ENCODE results near the gene POU2AF3.

The POU2AF3 gene

DNA sequence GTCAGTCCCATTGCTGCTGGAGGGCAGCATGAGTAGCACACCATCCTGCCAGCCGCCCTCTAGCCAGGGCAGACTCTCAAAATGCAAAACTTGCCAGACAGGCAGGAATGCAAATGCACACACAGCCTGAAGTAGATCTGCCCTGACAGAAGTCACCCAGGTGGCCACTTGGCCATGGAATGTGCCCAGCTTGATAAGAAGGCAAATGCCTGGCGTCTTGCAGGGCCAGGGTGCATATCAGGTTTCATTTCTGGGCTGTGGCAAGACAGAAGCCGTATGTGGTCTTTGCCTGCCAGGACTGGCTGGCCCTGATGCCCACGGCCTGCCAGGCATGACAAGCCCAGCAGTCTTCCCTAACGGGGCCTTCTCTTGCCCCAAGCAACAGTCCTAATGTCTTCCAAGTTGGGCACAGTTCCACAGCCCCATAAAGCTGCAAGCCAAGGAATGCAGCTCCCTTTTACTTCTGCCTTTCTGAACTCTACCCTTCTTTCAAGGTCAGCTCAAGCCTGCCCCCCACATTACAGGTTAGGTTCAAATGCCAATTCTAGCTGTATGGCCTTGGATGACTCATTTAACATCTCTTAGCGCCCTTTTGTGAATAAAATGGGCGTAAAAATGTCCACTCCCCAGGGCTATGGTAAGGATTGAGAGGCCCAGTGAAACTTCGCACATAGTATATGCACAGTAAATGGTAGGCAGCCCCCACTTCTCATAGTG, 29.7 kb downstream of the POU2AF3 start:
- Histone ChIP-seq H3K27ac (no peak overlapping the region), H3K9me3 (ENCODE audit: low read depth, low read length) (no peaks in the 10 kb centered on the region), H3K4me3 (no peak overlapping the region), H3K36me3 (ENCODE audit: insufficient read depth, low read length) (no peaks in the 10 kb centered on the region), H3K9ac (ENCODE audit: insufficient read length) (no peak overlapping the region)
- DNase-seq (ENCODE audit: low read depth, low spot score): no peak
- no peak for TF ChIP-seq EZH2 (IDR thresholded peaks at IDR 0.05)
- no peak for TF ChIP-seq FOXP2 (optimal IDR thresholded peaks at IDR 0.05; ENCODE audit: control extremely low read depth, extremely low read length, insufficient read depth)

DNA sequence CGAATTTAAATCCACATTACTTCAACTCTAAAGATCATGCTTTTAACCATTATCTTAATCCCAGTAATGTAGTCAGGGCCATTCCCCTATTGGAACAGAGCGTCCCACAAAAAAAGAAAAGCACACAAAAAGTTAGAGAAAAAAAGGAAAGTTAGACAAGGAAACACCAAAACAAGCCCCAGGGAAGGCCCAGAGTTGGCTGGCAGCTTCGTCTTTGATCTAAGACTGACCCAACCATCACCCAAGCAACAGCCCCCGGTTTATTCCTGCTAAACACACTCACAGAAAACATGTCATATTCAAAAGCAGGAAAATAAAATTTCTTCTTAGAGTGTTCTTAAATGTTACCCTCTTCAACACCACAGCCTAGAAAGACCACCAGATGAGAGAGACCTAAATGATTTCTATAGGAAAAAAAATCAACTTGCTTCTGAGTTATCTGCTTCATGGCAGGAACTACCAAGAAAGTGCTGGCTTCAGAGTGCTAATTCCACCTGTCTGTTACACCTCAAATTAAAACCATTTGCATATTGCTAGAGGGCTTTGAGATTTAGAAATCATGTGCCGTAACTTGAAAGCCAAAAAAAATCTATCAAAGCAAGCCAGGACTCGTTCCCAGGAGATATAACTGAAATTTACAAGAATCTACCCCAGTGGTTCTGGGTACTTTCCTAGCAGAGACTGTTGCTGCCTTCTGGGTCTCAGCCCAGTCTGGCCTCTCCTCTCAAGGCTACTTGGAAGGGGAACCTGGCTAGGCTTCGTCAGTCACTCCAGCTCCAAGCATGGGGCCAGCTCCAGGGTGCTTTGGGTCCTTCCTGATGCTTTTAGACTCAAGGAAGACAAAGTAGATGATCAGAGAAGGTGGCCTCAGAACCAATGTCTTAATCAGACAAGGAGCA, 31.2 kb downstream of the POU2AF3 start:
- DNase-seq (ENCODE audit: low read depth, low spot score): no peak
- no peak overlapping the region for H3K4me3 ChIP-seq
- H3K9me3 ChIP-seq (ENCODE audit: low read depth, low read length): no peaks in the 10 kb centered on the region
- TF ChIP-seq POLR2AphosphoS5 (IDR thresholded peaks at IDR 0.05; ENCODE audit: borderline replicate concordance, low read depth, low read length): no peak
- TF ChIP-seq FOXP2 (optimal IDR thresholded peaks at IDR 0.05; ENCODE audit: control extremely low read depth, extremely low read length, insufficient read depth): no peak
- no peak for TF ChIP-seq EZH2 (IDR thresholded peaks at IDR 0.05)
- no peaks in the 10 kb centered on the region for H3K36me3 ChIP-seq (ENCODE audit: insufficient read depth, low read length)
- H3K9ac ChIP-seq (ENCODE audit: insufficient read length): no peak overlapping the region
- H3K27ac ChIP-seq: no peak overlapping the region

DNA sequence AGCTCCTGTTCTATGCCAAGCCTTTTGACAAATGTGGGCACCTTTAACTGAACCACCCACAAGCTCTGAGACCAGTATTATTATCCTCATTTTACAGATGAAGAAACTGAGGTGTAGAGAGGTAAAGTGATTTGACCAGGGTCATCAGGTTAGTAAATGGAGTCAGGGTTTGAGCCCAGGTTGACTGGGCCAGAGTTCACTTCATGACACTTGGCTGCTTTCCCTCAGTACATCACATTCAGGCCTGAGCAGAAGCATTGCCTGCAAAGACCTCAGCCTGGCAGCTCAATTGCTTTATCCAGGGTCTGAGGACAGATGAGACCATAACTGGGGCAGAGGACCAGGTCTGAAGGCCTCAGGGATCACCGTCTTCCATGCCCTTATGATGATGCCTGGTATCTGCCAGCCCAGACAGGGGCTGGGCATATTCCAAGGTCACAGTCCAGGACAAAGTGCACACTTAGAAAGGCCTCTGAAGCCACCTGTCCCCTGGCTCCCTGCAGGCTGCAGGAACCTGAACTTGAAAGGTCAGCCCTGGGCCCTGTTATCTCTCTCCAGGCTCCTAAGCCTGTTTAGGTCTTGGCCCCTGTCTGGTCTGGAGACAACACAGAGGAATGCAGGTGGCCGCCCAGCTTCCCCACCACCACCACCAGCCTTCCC, 32.0 kb downstream of the POU2AF3 start:
- no peaks in the 10 kb centered on the region for H3K9me3 ChIP-seq (ENCODE audit: low read depth, low read length)
- no peak for DNase-seq (ENCODE audit: low read depth, low spot score)

DNA sequence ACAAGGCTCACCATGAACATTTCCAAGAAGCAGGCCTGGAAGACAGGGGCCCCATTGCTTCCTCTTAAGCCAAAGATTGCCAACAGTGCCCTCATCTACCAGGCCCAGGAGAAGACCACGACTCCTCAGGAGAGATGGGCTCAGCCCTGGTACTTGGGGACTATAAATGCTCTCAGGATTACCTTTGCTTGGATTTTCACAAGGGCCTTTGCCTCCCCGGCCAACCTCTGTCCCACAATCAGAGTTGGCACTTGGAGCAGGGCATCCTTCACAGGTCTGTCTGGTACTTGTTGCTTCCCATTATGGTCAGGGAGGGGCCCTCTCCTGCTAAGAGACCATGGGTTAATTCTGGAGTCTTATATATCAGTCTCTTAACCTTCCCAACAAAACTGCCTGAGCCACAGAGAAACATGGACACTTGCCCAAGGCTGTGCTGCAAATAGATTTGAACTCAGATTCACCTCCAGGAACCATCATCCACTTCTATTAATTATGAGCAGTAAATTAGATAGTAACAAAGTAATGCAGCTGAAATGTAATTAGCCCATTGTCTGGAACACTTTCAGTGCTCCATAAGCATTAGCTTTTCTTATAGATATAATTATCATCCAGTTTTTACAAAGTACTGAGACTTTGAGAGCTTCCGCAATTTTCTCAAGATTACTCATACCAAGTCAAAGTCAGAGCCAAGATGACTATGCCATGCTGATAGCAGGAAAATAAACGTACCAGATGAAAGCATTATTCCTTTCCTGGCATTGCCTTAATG, 33.5 kb downstream of the POU2AF3 start:
- TF ChIP-seq FOXP2 (optimal IDR thresholded peaks at IDR 0.05; ENCODE audit: control extremely low read depth, extremely low read length, insufficient read depth) (no peak), POLR2AphosphoS5 (IDR thresholded peaks at IDR 0.05; ENCODE audit: borderline replicate concordance, low read depth, low read length) (no peak), EZH2 (IDR thresholded peaks at IDR 0.05) (no peak)
- H3K9me3 ChIP-seq (ENCODE audit: low read depth, low read length): no peaks in the 10 kb centered on the region
- no peak overlapping the region for H3K27ac ChIP-seq
- no peak overlapping the region for H3K4me3 ChIP-seq
- H3K36me3 ChIP-seq (ENCODE audit: insufficient read depth, low read length): no peaks in the 10 kb centered on the region
- H3K9ac ChIP-seq (ENCODE audit: insufficient read length): no peak overlapping the region
- DNase-seq (ENCODE audit: low read depth, low spot score): no peak

More for the DNA sequence above, 32.0 kb downstream of the POU2AF3 start:
- H3K4me3 ChIP-seq: no peak overlapping the region
- no peak overlapping the region for H3K9ac ChIP-seq (ENCODE audit: insufficient read length)
- H3K36me3 ChIP-seq (ENCODE audit: insufficient read depth, low read length): no peaks in the 10 kb centered on the region
- no peak overlapping the region for H3K27ac ChIP-seq
- TF ChIP-seq EZH2 (IDR thresholded peaks at IDR 0.05) (no peak), FOXP2 (optimal IDR thresholded peaks at IDR 0.05; ENCODE audit: control extremely low read depth, extremely low read length, insufficient read depth) (no peak), POLR2AphosphoS5 (IDR thresholded peaks at IDR 0.05; ENCODE audit: borderline replicate concordance, low read depth, low read length) (no peak)

DNA sequence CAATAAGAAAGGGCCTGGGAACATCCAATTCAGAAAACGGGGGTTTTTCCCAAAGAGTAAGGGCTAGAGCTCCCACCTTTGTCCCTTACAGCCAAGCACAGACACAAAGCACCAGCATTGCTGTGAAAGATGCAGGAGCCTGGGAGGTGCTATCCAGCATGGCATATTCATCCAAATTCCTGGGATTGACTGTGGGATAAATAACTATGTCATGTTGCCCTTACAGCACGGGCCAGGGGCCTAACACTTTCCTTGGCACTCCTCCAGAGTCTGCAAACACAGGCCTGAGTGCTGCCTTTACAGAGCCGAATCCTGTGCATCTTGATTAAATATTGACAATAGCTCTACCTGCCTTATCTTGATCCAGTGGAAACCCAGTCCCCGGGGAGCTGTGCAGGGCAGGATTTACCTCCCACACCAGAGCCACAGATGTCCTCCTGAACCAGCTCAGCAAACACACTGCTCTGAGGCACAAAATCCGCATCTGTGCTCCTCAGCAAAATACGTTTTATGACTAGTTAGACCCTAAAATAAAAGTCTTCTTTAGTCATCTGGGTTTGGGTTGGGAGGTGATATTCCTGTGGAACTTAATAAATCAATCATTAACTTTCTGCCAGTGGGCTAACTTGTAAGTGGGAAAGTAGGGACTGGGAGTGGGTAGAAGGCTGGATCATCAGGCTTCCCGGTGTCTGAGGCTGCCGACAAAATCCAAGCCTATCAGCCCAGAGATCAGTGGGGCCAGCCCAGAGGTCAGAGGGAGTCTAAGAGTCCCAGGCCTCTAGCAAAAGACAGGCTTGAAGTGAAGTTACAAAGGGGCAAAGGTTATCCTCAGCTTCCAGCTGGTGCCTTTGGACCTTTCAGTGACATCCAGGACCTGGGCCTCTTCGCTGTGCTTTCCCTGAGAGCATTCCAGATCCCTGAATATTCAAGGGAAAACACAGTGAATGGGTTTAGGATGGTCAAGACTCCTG, 36.5 kb downstream of the POU2AF3 start:
- TF ChIP-seq POLR2AphosphoS5 (IDR thresholded peaks at IDR 0.05; ENCODE audit: borderline replicate concordance, low read depth, low read length) (no peak), FOXP2 (optimal IDR thresholded peaks at IDR 0.05; ENCODE audit: control extremely low read depth, extremely low read length, insufficient read depth) (no peak), EZH2 (IDR thresholded peaks at IDR 0.05) (no peak)
- Histone ChIP-seq H3K9ac (ENCODE audit: insufficient read length) (no peak overlapping the region), H3K27ac (no peak overlapping the region; the same call in 1 of the 2 replicates), H3K4me3 (no peak overlapping the region), H3K9me3 (ENCODE audit: low read depth, low read length) (no peaks in the 10 kb centered on the region), H3K36me3 (ENCODE audit: insufficient read depth, low read length) (no peaks in the 10 kb centered on the region)
- DNase-seq (ENCODE audit: low read depth, low spot score): no peak

DNA sequence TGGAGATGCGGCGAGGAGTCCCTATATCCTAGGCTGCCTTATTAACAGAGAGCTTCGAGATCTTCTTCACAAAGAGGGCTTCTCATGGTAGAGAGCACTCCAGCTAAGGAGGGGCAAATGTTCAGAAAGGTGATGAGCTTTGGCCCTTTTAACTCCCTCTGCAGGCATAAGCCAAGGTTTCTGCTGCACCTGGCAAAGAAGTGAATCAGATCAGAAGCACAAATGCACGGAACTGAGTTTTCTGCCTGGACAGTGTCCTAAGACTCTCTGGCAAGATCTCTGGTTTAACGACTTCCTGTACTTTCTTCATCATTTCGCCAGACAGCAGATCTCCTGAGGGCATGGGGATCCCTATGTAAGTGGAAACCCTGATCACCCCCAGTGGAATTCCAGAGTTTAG, 37.2 kb downstream of the POU2AF3 start:
- TF ChIP-seq EZH2 (IDR thresholded peaks at IDR 0.05): no peak
- no peak for TF ChIP-seq FOXP2 (optimal IDR thresholded peaks at IDR 0.05; ENCODE audit: control extremely low read depth, extremely low read length, insufficient read depth)
- TF ChIP-seq POLR2AphosphoS5 (IDR thresholded peaks at IDR 0.05; ENCODE audit: borderline replicate concordance, low read depth, low read length): no peak
- DNase-seq (ENCODE audit: low read depth, low spot score): no peak
- Histone ChIP-seq H3K9ac (ENCODE audit: insufficient read length) (no peak overlapping the region), H3K27ac (peak overlapping the region; percentile 32; the same call in 1 of the 2 replicates), H3K4me3 (peak overlapping the region; percentile 30), H3K36me3 (ENCODE audit: insufficient read depth, low read length) (no peaks in the 10 kb centered on the region; the same call in 1 of the 2 replicates), H3K9me3 (ENCODE audit: low read depth, low read length) (peaks cover 4% of the 10 kb centered on the region; the same call in 1 of the 2 replicates)

DNA sequence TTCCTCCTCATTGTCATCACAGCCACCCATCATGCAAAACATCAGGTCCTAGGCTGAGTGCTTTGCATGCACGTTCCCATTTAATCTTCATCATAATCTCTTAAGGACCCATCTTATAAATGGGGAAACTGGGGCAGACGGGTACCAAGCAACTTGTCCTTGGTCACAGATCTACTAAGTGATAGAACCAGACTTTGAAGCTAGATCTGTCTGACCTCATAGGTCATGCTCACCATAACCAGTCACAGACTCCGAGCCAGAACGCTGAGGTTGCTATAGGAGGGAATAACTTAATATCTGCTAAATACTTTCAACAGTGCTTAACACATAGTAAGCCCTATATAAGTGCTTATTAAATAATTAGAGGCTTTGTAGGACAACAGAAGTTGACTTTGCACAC, 37.7 kb downstream of the POU2AF3 start:
- Histone ChIP-seq H3K9ac (ENCODE audit: insufficient read length) (no peak overlapping the region), H3K27ac (peak overlapping the region; percentile 38; the same call in 1 of the 2 replicates), H3K9me3 (ENCODE audit: low read depth, low read length) (peaks cover 4% of the 10 kb centered on the region; the same call in 1 of the 2 replicates), H3K36me3 (ENCODE audit: insufficient read depth, low read length) (no peaks in the 10 kb centered on the region; the same call in 1 of the 2 replicates), H3K4me3 (peak overlapping the region; percentile 56)
- no peak for DNase-seq (ENCODE audit: low read depth, low spot score)
- no peak for TF ChIP-seq FOXP2 (optimal IDR thresholded peaks at IDR 0.05; ENCODE audit: control extremely low read depth, extremely low read length, insufficient read depth)
- TF ChIP-seq EZH2 (IDR thresholded peaks at IDR 0.05): no peak
- no peak for TF ChIP-seq POLR2AphosphoS5 (IDR thresholded peaks at IDR 0.05; ENCODE audit: borderline replicate concordance, low read depth, low read length)

All from SK-N-MC (cell line).